Measurements from ENCODE around the gene ST3GAL3. TPM values are rescaled to one million over a fixed set of nuclear protein-coding genes. Genes with fewer than 3 reads are reported as not detected.

The ST3GAL3 gene
- total RNA-seq, 1 experiment from 2014 or later = 8.3 TPM

DNA sequence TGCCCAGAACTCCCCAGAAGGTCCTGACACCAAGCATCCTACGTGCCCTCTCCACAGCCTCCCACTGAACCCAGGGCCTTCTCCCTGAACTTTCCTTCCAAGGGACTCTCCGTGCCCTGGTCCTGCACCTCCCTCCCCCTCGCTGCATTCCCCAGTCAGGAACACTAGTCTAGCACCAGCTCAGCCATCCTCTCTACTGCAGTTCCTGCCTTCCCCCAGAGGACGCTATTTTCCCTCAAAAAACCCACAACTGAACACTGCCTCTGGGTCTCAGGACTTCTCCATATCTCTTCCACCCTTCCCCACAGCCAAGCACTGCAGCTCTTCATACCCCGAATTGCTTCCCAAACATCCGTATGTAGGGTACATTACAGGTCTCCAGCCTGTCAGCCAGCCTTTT, 213.7 kb downstream of the ST3GAL3 start:
- TF ChIP-seq, protein P1, sequence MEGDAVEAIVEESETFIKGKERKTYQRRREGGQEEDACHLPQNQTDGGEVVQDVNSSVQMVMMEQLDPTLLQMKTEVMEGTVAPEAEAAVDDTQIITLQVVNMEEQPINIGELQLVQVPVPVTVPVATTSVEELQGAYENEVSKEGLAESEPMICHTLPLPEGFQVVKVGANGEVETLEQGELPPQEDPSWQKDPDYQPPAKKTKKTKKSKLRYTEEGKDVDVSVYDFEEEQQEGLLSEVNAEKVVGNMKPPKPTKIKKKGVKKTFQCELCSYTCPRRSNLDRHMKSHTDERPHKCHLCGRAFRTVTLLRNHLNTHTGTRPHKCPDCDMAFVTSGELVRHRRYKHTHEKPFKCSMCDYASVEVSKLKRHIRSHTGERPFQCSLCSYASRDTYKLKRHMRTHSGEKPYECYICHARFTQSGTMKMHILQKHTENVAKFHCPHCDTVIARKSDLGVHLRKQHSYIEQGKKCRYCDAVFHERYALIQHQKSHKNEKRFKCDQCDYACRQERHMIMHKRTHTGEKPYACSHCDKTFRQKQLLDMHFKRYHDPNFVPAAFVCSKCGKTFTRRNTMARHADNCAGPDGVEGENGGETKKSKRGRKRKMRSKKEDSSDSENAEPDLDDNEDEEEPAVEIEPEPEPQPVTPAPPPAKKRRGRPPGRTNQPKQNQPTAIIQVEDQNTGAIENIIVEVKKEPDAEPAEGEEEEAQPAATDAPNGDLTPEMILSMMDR (conservative IDR thresholded peaks at IDR 0.05) = peak; percentile 37; the same call in 2 of the 3 replicates
- Histone ChIP-seq H4K5ac (ENCODE audit: insufficient read length, low read depth, low read length) (no peak overlapping the region), H4K20me1 (ENCODE audit: control insufficient read depth, insufficient read depth, insufficient read length) (no peaks in the 10 kb centered on the region), H3K18ac (ENCODE audit: insufficient read length, low read depth, low read length) (no peak overlapping the region), H3K9me3 (ENCODE audit: control insufficient read depth, low read depth, low read length) (no peaks in the 10 kb centered on the region), H2BK20ac (ENCODE audit: low read depth, low read length, poor library complexity, severe bottlenecking) (no peak overlapping the region), H3K23me2 (ENCODE audit: insufficient read length, low read depth, low read length, poor library complexity, severe bottlenecking) (no peaks in the 10 kb centered on the region), H3K56ac (ENCODE audit: insufficient read length, low read depth, low read length) (no peak overlapping the region), H3K27ac (ENCODE audit: insufficient read length, low read depth, low read length) (no peak overlapping the region), H3K79me2 (ENCODE audit: insufficient read depth, low read length) (no peaks in the 10 kb centered on the region), H2AK5ac (ENCODE audit: insufficient read length, low read length) (no peak overlapping the region), H3K27me3 (ENCODE audit: insufficient read depth, low read length) (no peaks in the 10 kb centered on the region), H3K79me1 (ENCODE audit: insufficient read depth, low read depth, low read length, poor library complexity, severe bottlenecking) (no peaks in the 10 kb centered on the region), H2AFZ (ENCODE audit: low read length) (no peak overlapping the region), H2BK15ac (ENCODE audit: low read depth, low read length) (no peak overlapping the region), H2BK12ac (ENCODE audit: insufficient read length, low read depth, low read length) (no peak overlapping the region), H3K4me2 (ENCODE audit: insufficient read depth, insufficient read length, low read length) (no peak overlapping the region), H4K91ac (ENCODE audit: insufficient read length, low read depth, low read length) (no peak overlapping the region), H3K14ac (ENCODE audit: insufficient read depth, low read length) (no peak overlapping the region), H3T11ph (ENCODE audit: low read length) (no peak overlapping the region), H3K23ac (ENCODE audit: insufficient read length, low read depth, low read length) (no peak overlapping the region), H2BK120ac (ENCODE audit: low read depth, low read length, poor library complexity, severe bottlenecking) (no peak overlapping the region), H3K9ac (ENCODE audit: extremely low read depth, insufficient read length, low read length) (no peak overlapping the region), H2BK5ac (ENCODE audit: insufficient read length, low read length) (no peak overlapping the region), H4K8ac (replicated peaks; ENCODE audit: insufficient read length, low read depth, low read length) (no peak overlapping the region), H3K4ac (ENCODE audit: low read depth, low read length) (no peak overlapping the region), H3K4me1 (ENCODE audit: insufficient read depth, low read length) (no peaks in the 10 kb centered on the region)
- Mint-ChIP-seq H3K4me1 (peaks cover 2 to 3% of the 10 kb centered on the region in 2 experiments; a peak in 3 of 4 replicates), H3K36me3 (ENCODE audit: insufficient read depth in 1 of 3, low read depth in 3 of 3) (peaks cover 2 to 10% (median 3%) of the 10 kb centered on the region in 3 experiments; a peak in 6 of 7 replicates), H3K27ac (no peak overlapping the region), H3K9me3 (no peaks in the 10 kb centered on the region), H3K4me3 (no peak overlapping the region; a peak in 1 of 5 replicates), H3K27me3 (ENCODE audit: low read depth) (no peaks in the 10 kb centered on the region; the same call in 1 of the 2 replicates)
- no CpG with 5 or more reads among the region's 6 CpGs for WGBS (ENCODE audit: extremely low coverage, insufficient read length, low lambda C conversion rate)
- DNase-seq = no peak
